Uterus (tissue), 2 donors: ENCODE data around the gene NNT.

ENCODE experiments used
- CTCF ChIP-seq, 4 experiments: fragments of 200-600 bp in 2 of 4; fragments of 450-650 bp in 2 of 4; sonication (generic) in 2 of 4; IDR thresholded peaks; one replicate each; pipeline ENCODE4 v1.5.1; 2016 to 2019; ENCODE audit warnings: antibody characterized with exemption in 4 of 4, mild to moderate bottlenecking in 2 of 4, moderate library complexity in 1 of 4
- POLR2A ChIP-seq, 2 donors: fragments of 450-650 bp; IDR thresholded peaks; one replicate each; pipeline ENCODE4 v1.6.1; 2016; ENCODE audit warnings: antibody characterized with exemption in 2 of 2, mild to moderate bottlenecking in 1 of 2, moderate library complexity in 1 of 2

DNA sequence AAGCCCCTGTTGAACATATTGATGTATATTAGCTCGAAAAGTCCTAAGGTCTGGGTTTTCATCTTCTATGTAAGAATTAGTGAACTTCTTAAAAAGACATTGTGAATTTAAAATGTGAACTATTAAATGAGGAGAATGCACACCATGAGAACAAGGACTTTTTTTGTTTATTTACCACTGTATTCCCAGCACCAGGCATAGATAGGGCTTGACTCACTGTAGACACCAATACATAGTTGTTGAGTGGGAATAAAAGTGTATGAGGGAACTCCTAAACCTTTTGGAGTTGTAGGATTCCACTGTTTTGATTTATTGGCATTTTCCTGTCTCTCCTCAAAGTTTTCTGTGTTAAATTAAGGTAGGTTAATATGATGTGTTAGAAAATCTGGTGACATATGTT is 40.3 kb downstream of the NNT start:
- no peak for TF ChIP-seq CTCF (IDR thresholded peaks at IDR 0.05)
- TF ChIP-seq POLR2A (IDR thresholded peaks at IDR 0.05), result no peak
